MM.1S (cell line): ENCODE results near the gene PI4KA.

Source experiments
- CTCF ChIP-seq: fragments of 300-600 bp; sonication (generic); IDR thresholded peaks from 2 replicates; pipeline ENCODE4 v1.5.1; 2016; ENCODE audit warnings: antibody characterized with exemption, low read length, mixed read lengths
- EZH2 ChIP-seq: fragments of 300-600 bp; sonication (generic); optimal IDR thresholded peaks from 2 replicates; pipeline ENCODE3; 2017; ENCODE audit warnings: low read depth, mild to moderate bottlenecking, antibody characterized with exemption, low read length, mixed read lengths
- EZH2phosphoT487 ChIP-seq: fragments of 300-600 bp; sonication (generic); IDR thresholded peaks from 2 replicates; pipeline ENCODE4 v1.6.1; 2018; ENCODE audit warnings: antibody characterized with exemption, low read length

GRCh38 chr22:20792221-20792965 lies 66.2 kb downstream of the PI4KA start:
- no peak for TF ChIP-seq CTCF
- no peak for TF ChIP-seq EZH2phosphoT487
- TF ChIP-seq EZH2 = no peak
